ENCODE data around the gene TNFSF4.

Gene TNFSF4, protein sequence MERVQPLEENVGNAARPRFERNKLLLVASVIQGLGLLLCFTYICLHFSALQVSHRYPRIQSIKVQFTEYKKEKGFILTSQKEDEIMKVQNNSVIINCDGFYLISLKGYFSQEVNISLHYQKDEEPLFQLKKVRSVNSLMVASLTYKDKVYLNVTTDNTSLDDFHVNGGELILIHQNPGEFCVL

GRCh38 chr1:173206816-173207568 is at the start of gene TNFSF4:
TNFSF4 (minus strand) TSS chr1:173207331; CDS start chr1:173207176, 155 bp downstream.
- peaks cover 12% of the 10 kb centered on the region for H3K4me1 ChIP-seq (ENCODE audit: control insufficient read depth, low read depth, low read length)
- no peak within 1 kb of the TSS for H3K4me3 ChIP-seq (ENCODE audit: low read length)
- H3K9ac ChIP-seq (ENCODE audit: low read length): no peak within 1 kb of the TSS
- H3K27me3 ChIP-seq (ENCODE audit: control insufficient read depth, insufficient read depth, low read length): peaks cover 33% of the 10 kb centered on the region
- no peak within 1 kb of the TSS for H3K27ac ChIP-seq (ENCODE audit: low read length)
- no peaks in the 10 kb centered on the region for H3K36me3 ChIP-seq (ENCODE audit: control insufficient read depth, low read depth, low read length)
- H3K9me3 ChIP-seq (ENCODE audit: control insufficient read depth, low read depth, low read length): no peaks in the 10 kb centered on the region

DNA sequence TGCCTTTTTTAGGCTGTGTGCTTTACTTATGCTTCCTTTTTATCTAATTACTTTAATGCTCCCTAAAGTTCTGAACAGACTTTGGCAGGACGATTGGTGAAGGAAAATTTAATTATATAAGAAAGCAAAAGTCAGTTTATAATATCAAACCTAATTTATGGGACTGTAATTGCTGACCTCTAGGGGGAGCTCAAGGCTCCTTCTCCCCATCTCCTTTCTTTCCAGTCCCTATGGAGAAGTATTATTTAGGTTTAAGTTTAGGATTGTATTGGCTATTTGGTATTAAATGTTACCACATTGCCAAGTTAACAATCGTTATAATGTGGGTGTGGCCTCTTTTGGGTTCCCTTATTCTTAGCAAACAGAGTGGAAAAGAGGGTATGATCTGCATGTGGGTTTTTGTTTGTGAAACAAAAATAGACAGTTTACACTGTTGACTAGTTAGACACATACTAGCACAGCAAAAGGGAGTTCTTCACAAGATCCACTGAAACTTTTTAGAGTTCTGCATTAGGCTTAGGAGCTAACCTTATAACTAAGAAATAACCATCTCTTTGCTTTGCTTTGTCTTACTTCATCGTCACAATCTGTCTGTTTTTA is 48.2 kb upstream of the TNFSF4 start:
- no peak overlapping the region for H3K9ac ChIP-seq (ENCODE audit: low read length)
- no peak overlapping the region for H3K27ac ChIP-seq (ENCODE audit: low read length)

GRCh38 chr1:173253046-173253445 is 45.9 kb upstream of the TNFSF4 start:
- H3K27me3 ChIP-seq (ENCODE audit: control insufficient read depth, insufficient read depth, low read length): no peaks in the 10 kb centered on the region
- no peak overlapping the region for H3K4me3 ChIP-seq (ENCODE audit: low read length)
- H3K9ac ChIP-seq (ENCODE audit: low read length): no peak overlapping the region
- H3K4me1 ChIP-seq (ENCODE audit: control insufficient read depth, low read depth, low read length): no peaks in the 10 kb centered on the region
- no peak overlapping the region for H3K27ac ChIP-seq (ENCODE audit: low read length)
- no peaks in the 10 kb centered on the region for H3K9me3 ChIP-seq (ENCODE audit: control insufficient read depth, low read depth, low read length)
- H3K36me3 ChIP-seq (ENCODE audit: control insufficient read depth, low read depth, low read length): no peaks in the 10 kb centered on the region

More for the DNA sequence above, 48.2 kb upstream of the TNFSF4 start:
- Histone ChIP-seq H3K36me3 (ENCODE audit: control insufficient read depth, low read depth, low read length) (no peaks in the 10 kb centered on the region), H3K27me3 (ENCODE audit: control insufficient read depth, insufficient read depth, low read length) (no peaks in the 10 kb centered on the region), H3K4me3 (ENCODE audit: low read length) (no peak overlapping the region), H3K4me1 (ENCODE audit: control insufficient read depth, low read depth, low read length) (no peaks in the 10 kb centered on the region), H3K9me3 (ENCODE audit: control insufficient read depth, low read depth, low read length) (no peaks in the 10 kb centered on the region)

DNA sequence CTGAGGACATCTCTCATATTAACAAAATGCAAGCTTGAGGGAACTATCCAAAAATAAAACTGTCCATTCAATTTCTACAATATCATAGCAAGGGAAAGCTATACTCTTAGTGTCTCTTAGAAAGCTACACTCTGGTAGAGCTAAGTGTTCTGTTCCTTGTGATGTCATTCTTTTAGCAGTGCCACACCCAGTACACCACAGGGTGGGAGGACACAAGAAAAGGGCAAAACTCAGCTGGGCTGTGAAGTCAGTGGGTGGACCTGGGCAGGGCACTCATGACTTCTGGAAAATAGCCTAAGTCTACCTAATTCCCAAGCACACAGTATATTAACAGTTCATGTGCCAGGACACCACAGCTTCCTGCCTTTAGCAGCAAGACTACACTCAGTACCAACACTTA is 42.2 kb upstream of the TNFSF4 start:
- Histone ChIP-seq H3K9me3 (ENCODE audit: control insufficient read depth, low read depth, low read length) (no peaks in the 10 kb centered on the region), H3K36me3 (ENCODE audit: control insufficient read depth, low read depth, low read length) (no peaks in the 10 kb centered on the region), H3K27me3 (ENCODE audit: control insufficient read depth, insufficient read depth, low read length) (no peaks in the 10 kb centered on the region), H3K4me1 (ENCODE audit: control insufficient read depth, low read depth, low read length) (no peaks in the 10 kb centered on the region), H3K4me3 (ENCODE audit: low read length) (no peak overlapping the region), H3K9ac (ENCODE audit: low read length) (no peak overlapping the region), H3K27ac (ENCODE audit: low read length) (no peak overlapping the region)

DNA sequence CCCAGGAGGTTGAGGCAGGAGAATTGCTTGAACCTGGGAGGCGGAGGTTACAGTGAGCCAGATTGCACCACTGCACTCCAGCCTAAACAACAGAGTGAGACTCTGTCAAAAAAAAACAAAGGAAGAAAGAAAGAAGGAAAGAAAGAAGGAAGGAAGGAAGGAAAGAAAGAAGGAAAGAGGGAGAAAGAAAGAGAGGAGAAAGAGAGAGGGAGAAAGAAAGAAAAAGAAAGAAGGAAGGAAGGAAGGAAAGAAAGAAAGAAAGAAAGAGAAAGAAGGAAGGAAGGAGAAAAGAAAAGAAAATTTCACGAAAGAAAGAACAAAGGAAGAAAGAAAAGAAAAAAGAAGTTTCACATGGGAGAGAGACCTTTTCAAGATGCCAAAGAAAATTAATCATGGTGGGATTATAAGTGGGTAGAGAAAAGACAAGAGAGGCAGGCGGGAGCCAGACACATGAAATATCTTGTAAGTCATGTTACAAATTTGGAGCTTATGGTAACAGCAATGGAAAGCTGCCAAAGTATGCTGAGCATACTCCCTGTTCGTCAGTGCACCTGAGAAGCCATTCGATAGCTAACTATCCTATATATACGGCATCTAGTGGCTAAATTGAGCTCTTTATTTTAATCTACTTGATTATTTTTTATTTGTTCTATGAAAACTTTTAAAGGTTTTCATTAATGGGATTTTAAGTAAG is 41.3 kb upstream of the TNFSF4 start:
- no peaks in the 10 kb centered on the region for H3K4me1 ChIP-seq (ENCODE audit: control insufficient read depth, low read depth, low read length)
- no peak overlapping the region for H3K27ac ChIP-seq (ENCODE audit: low read length)
- H3K4me3 ChIP-seq (ENCODE audit: low read length): no peak overlapping the region
- no peaks in the 10 kb centered on the region for H3K27me3 ChIP-seq (ENCODE audit: control insufficient read depth, insufficient read depth, low read length)
- no peaks in the 10 kb centered on the region for H3K9me3 ChIP-seq (ENCODE audit: control insufficient read depth, low read depth, low read length)
- H3K9ac ChIP-seq (ENCODE audit: low read length): no peak overlapping the region
- no peaks in the 10 kb centered on the region for H3K36me3 ChIP-seq (ENCODE audit: control insufficient read depth, low read depth, low read length)

DNA sequence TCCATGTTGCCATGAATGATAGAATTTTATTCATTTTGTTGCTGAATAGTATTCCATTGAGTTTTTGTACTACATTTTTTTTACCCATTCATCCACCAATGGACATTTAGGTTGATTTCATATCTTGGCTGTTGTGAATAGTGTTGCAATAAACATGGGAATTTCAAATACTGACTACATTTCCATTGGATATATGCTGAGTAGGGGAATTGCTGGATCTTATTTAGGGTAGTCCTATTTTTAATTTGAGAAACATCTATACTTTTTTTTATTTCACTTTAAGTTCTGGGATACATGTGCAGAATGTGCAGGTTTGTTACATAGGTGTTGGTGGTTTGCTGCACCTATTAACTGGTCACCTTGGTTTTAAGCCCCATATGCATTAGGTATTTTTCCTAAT is 38.8 kb upstream of the TNFSF4 start:
- Histone ChIP-seq H3K9me3 (ENCODE audit: control insufficient read depth, low read depth, low read length) (no peaks in the 10 kb centered on the region), H3K27me3 (ENCODE audit: control insufficient read depth, insufficient read depth, low read length) (no peaks in the 10 kb centered on the region), H3K4me1 (ENCODE audit: control insufficient read depth, low read depth, low read length) (no peaks in the 10 kb centered on the region), H3K27ac (ENCODE audit: low read length) (no peak overlapping the region), H3K4me3 (ENCODE audit: low read length) (no peak overlapping the region), H3K9ac (ENCODE audit: low read length) (no peak overlapping the region), H3K36me3 (ENCODE audit: control insufficient read depth, low read depth, low read length) (no peaks in the 10 kb centered on the region)

- no peaks in the 10 kb centered on the region for H3K36me3 ChIP-seq (ENCODE audit: control insufficient read depth, low read depth, low read length)
- no peak overlapping the region for H3K27ac ChIP-seq (ENCODE audit: low read length)
- H3K9me3 ChIP-seq (ENCODE audit: control insufficient read depth, low read depth, low read length): no peaks in the 10 kb centered on the region
- no peak overlapping the region for H3K4me3 ChIP-seq (ENCODE audit: low read length)
- no peaks in the 10 kb centered on the region for H3K4me1 ChIP-seq (ENCODE audit: control insufficient read depth, low read depth, low read length)
- no peak overlapping the region for H3K9ac ChIP-seq (ENCODE audit: low read length)
- no peaks in the 10 kb centered on the region for H3K27me3 ChIP-seq (ENCODE audit: control insufficient read depth, insufficient read depth, low read length)
Observed at GRCh38 chr1:173243300-173243699, 36.2 kb upstream of the TNFSF4 start.

DNA sequence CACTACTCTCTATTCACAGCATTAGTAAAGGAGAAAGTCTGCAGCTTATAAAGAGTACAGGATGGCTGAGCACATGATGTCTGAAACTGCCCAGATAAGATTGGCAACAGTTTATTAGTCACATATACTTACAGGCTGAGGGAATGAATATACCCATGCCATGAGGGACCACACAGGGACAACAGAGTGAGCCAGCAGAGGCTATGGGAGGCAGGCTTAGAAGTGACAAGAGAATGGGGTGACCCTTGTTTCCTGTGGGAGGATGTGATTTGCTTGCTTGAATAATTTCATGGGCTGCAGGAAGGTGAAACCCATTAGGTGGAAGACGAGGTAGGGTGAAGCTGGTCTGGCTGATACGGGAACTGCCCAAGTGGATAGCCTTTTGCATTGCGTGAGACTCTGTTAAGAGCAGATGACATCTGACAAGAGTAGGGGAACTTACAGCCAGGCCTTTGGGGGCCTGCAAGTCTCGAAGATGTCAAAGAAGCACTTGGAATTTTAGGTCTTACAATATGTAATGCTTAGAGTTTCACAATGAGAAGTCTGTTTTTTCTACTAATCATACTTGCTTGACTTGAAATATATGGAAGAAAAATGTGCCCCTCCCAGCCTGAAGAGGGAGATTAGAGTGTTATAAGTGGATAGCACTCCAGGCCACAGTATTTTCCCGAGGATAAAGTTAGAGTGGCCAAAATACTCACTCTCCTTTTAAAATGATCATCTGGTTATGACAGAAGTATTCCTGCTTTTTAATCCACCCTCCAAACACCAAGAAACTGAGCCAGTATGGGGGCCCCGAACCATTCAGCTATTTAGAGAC is 34.6 kb upstream of the TNFSF4 start:
- Histone ChIP-seq H3K27ac (ENCODE audit: low read length) (no peak overlapping the region), H3K36me3 (ENCODE audit: control insufficient read depth, low read depth, low read length) (no peaks in the 10 kb centered on the region), H3K9ac (ENCODE audit: low read length) (no peak overlapping the region), H3K4me1 (ENCODE audit: control insufficient read depth, low read depth, low read length) (no peaks in the 10 kb centered on the region), H3K27me3 (ENCODE audit: control insufficient read depth, insufficient read depth, low read length) (no peaks in the 10 kb centered on the region), H3K9me3 (ENCODE audit: control insufficient read depth, low read depth, low read length) (no peaks in the 10 kb centered on the region), H3K4me3 (ENCODE audit: low read length) (no peak overlapping the region)

- no peaks in the 10 kb centered on the region for H3K36me3 ChIP-seq (ENCODE audit: control insufficient read depth, low read depth, low read length)
- no peaks in the 10 kb centered on the region for H3K9me3 ChIP-seq (ENCODE audit: control insufficient read depth, low read depth, low read length)
- no peaks in the 10 kb centered on the region for H3K27me3 ChIP-seq (ENCODE audit: control insufficient read depth, insufficient read depth, low read length)
- H3K4me1 ChIP-seq (ENCODE audit: control insufficient read depth, low read depth, low read length): no peaks in the 10 kb centered on the region
- no peak overlapping the region for H3K9ac ChIP-seq (ENCODE audit: low read length)
- no peak overlapping the region for H3K27ac ChIP-seq (ENCODE audit: low read length)
- no peak overlapping the region for H3K4me3 ChIP-seq (ENCODE audit: low read length)
Observed at GRCh38 chr1:173240609-173241008, 33.5 kb upstream of the TNFSF4 start.

- no peak overlapping the region for H3K9ac ChIP-seq (ENCODE audit: low read length)
- H3K27me3 ChIP-seq (ENCODE audit: control insufficient read depth, insufficient read depth, low read length): no peaks in the 10 kb centered on the region
- no peak overlapping the region for H3K4me3 ChIP-seq (ENCODE audit: low read length)
- no peaks in the 10 kb centered on the region for H3K4me1 ChIP-seq (ENCODE audit: control insufficient read depth, low read depth, low read length)
- H3K27ac ChIP-seq (ENCODE audit: low read length): no peak overlapping the region
- H3K36me3 ChIP-seq (ENCODE audit: control insufficient read depth, low read depth, low read length): no peaks in the 10 kb centered on the region
- no peaks in the 10 kb centered on the region for H3K9me3 ChIP-seq (ENCODE audit: control insufficient read depth, low read depth, low read length)
Observed at GRCh38 chr1:173239058-173239457, 31.9 kb upstream of the TNFSF4 start.

DNA sequence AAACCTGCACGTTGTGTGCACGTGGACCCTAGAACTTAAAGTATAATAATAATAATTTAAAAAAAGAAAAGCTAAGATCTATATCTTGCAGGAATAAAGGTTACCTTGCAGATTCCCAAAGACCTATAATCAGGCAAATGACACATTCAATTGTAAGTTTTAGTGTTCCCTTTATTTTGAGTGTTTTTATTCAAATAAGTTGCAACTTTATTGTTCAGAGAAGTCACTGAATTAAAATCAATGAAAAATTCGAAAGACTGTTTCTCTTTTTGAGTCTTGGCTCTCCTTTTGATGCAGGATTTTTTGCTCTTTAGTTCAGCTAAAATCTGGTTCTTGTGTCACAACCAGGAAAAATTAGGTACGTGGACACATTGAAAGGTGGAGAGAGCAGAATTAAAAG is 27.8 kb upstream of the TNFSF4 start:
- Histone ChIP-seq H3K9ac (ENCODE audit: low read length) (no peak overlapping the region), H3K9me3 (ENCODE audit: control insufficient read depth, low read depth, low read length) (no peaks in the 10 kb centered on the region), H3K4me3 (ENCODE audit: low read length) (no peak overlapping the region), H3K36me3 (ENCODE audit: control insufficient read depth, low read depth, low read length) (no peaks in the 10 kb centered on the region), H3K27ac (ENCODE audit: low read length) (no peak overlapping the region), H3K4me1 (ENCODE audit: control insufficient read depth, low read depth, low read length) (no peaks in the 10 kb centered on the region), H3K27me3 (ENCODE audit: control insufficient read depth, insufficient read depth, low read length) (no peaks in the 10 kb centered on the region)
